ENCODE results near the gene ATP5F1A.
"Not testable (repeated sequence)": the region's sequence is repeated elsewhere in the genome, so short reads cannot be mapped to it uniquely, and the experiment has no call there.

ATP5F1A gene

GRCh38 chr18:46048641-46049040, 49.5 kb downstream of the ATP5F1A start:
- DNase-seq: no peak

- not testable (repeated sequence) for DNase-seq
Observed at GRCh38 chr18:46047369-46047768, 50.7 kb downstream of the ATP5F1A start.

GRCh38 chr18:46046688-46047087, 51.4 kb downstream of the ATP5F1A start:
- no peak for DNase-seq

- no peak for DNase-seq
Observed at GRCh38 chr18:46046126-46046525, 52.0 kb downstream of the ATP5F1A start.

GRCh38 chr18:46042571-46043123, 55.4 kb downstream of the ATP5F1A start:
- no peak for DNase-seq

- no peak for DNase-seq
Observed at GRCh38 chr18:46040747-46041104, 57.4 kb downstream of the ATP5F1A start.

- no peak for DNase-seq
Observed at GRCh38 chr18:46040033-46040746, 57.9 kb downstream of the ATP5F1A start.

GRCh38 chr18:46037512-46038305, 60.4 kb downstream of the ATP5F1A start:
- no peak for DNase-seq

- DNase-seq: no peak
Observed at GRCh38 chr18:46035696-46036680, 62.1 kb downstream of the ATP5F1A start.

GRCh38 chr18:46034230-46034629, 63.9 kb downstream of the ATP5F1A start:
- no peak for DNase-seq

- DNase-seq: no peak
Observed at GRCh38 chr18:46031741-46032140, 66.4 kb downstream of the ATP5F1A start.

Data from hypothalamus (tissue), 51 donors.